Peyer's patch (tissue), 4 donors: ENCODE results near the gene HOXA3. TPM values are rescaled to one million over a fixed set of nuclear protein-coding genes. Genes with fewer than 3 reads are reported as not detected.

ENCODE experiments used
- DNase-seq, 3 donors: peaks; one replicate each; pipeline ENCODE4 v3.0.0-alpha.2; 2017 to 2019
- H3K27ac ChIP-seq, 4 donors: fragments of 200-600 bp; sonication (generic); one replicate each; pipeline ENCODE4 v1.5.1; 2016 to 2019
- H3K27me3 ChIP-seq, 2 donors: fragments of 200-600 bp; sonication (generic); one replicate each; pipeline ENCODE4 v1.5.1; 2019
- H3K36me3 ChIP-seq, 3 donors: fragments of 200-600 bp; sonication (generic); one replicate each; pipeline ENCODE4 v1.5.1; 2016 to 2019
- H3K4me1 ChIP-seq, 4 donors: fragments of 200-600 bp; sonication (generic); one replicate each; pipeline ENCODE4 v1.5.1; 2016 to 2019
- H3K4me3 ChIP-seq, 4 donors: fragments of 200-600 bp; sonication (generic); 1 replicate in 3 of 4; 2 replicates in 1 of 4; pipeline ENCODE4 v1.5.1; 2016 to 2019; ENCODE audit warnings: mild to moderate bottlenecking in 1 of 4
- H3K9me3 ChIP-seq, 4 donors: fragments of 200-600 bp; sonication (generic); one replicate each; pipeline ENCODE4 v1.5.1; 2016 to 2019; ENCODE audit warnings: mild to moderate bottlenecking in 1 of 4
- POLR2A ChIP-seq, 2 donors: fragments of 450-650 bp; IDR thresholded peaks; one replicate each; pipeline ENCODE4 v1.5.1; 2017; ENCODE audit warnings: antibody characterized with exemption in 2 of 2, mild to moderate bottlenecking in 2 of 2, moderate library complexity in 2 of 2
- total RNA-seq, 4 donors: library from RNA; depleted of rRNA; stranded (reverse); fragments of >200 nt; gene quantifications; one replicate each; pipeline ENCODE4 v1.1.0, GENCODE V29; 2016
- TF ChIP-seq, protein P1 (sequence below), 6 experiments: fragments of 450-650 bp in 4 of 6; fragments of 200-600 bp in 2 of 6; sonication (generic) in 1 of 6; IDR thresholded peaks; one replicate each; pipeline ENCODE4 v1.5.1; 2017 to 2019; ENCODE audit warnings: antibody characterized with exemption in 6 of 6, mild to moderate bottlenecking in 3 of 6, moderate library complexity in 1 of 6

Gene HOXA3
- total RNA-seq, 4 donors from 2014 or later: 6.7 to 21.2 (median 13.9) TPM

DNA sequence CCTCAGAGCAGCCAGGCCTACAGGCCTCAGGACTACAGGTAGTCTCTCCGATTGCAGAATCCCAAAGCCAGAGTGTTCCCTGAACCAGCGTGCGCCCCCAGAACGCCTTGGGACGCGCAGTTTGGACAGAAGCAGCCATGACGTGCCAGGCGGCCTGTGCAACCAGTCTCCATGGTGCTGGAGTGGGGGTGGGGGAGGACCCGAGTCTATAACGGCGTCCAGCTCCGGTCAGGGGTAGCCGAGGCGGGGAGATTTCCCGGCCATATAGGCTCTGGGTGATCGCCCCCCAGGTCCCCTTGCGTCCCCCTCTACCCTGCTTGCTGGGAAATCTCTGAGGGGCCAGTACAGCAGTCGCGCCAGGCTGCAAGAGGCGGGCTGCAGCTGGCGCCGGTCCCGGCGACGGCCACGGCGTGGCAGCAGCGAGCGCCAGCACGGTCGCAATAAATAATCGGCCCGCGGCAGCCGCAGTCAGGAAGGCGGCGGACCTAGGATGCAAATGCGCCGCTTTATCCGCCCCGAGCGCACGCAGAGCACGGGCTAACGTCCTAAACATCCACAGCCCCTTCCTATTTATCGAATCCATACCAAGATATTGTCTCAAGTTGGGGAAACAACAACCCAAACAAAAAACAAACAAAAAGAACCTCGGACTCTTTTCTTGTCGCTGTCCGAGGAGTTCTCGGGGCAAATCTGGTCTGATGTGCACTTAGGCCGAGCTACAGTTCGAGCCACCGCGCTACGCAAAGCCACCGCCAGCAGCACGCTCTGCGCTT lies 1.6 kb downstream of the HOXA3 start:
- Histone ChIP-seq H3K4me3 (peak overlapping the region; percentile 42 to 75 (median 54)), H3K27me3 (no peaks in the 10 kb centered on the region), H3K36me3 (no peaks in the 10 kb centered on the region), H3K27ac (peak overlapping the region; percentile 71 to 96 (median 86)), H3K4me1 (peaks cover 0 to 60% (median 16%) of the 10 kb centered on the region in 4 donors), H3K9me3 (no peaks in the 10 kb centered on the region)
- TF ChIP-seq, protein P1, sequence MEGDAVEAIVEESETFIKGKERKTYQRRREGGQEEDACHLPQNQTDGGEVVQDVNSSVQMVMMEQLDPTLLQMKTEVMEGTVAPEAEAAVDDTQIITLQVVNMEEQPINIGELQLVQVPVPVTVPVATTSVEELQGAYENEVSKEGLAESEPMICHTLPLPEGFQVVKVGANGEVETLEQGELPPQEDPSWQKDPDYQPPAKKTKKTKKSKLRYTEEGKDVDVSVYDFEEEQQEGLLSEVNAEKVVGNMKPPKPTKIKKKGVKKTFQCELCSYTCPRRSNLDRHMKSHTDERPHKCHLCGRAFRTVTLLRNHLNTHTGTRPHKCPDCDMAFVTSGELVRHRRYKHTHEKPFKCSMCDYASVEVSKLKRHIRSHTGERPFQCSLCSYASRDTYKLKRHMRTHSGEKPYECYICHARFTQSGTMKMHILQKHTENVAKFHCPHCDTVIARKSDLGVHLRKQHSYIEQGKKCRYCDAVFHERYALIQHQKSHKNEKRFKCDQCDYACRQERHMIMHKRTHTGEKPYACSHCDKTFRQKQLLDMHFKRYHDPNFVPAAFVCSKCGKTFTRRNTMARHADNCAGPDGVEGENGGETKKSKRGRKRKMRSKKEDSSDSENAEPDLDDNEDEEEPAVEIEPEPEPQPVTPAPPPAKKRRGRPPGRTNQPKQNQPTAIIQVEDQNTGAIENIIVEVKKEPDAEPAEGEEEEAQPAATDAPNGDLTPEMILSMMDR (IDR thresholded peaks at IDR 0.05): peak; percentile 59 to 96 (median 92)
- peak; percentile 87 to 96 for TF ChIP-seq POLR2A (IDR thresholded peaks at IDR 0.05)
- DNase-seq: peak; percentile 58 to 90 (median 89)

DNA sequence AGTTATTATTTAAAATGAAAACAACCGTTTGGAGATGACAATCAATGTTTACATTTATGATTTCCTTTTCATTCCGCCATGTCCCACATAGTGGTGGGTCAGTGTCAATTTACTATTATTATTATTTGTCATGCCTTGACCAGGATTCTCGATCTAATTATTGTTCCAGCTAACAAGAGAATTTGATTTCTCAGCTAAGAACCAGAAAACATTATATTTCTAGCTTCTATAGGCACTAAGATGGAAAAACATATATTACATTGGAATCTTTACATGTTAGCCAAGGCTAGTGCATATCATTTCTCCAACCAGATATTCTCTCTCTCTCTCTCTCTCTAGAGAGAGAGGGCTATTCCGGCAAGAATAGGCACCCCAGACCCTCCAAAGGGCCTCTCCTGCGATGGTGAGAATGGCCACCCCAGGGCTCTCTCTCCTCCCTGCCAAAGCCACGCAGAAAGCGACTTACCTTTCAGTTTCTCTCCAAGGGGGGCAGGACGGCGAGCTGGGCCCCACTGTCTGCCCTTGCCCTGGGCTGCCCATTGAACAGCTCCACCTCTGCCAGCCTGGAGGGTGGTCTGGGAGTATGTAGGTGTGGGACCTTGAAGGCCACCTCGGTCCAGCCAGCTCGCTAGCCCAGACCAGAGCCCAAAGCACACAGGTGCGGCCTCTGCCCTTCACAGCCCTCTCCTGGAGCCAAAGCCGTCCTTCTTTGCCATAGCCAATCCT lies 2.4 kb downstream of the HOXA3 start:
- Histone ChIP-seq H3K36me3 (peaks cover 0 to 5% (median 0%) of the 10 kb centered on the region in 3 donors), H3K27me3 (no peaks in the 10 kb centered on the region), H3K4me3 (peak overlapping the region; percentile 42 to 75 (median 54)), H3K4me1 (peaks cover 0 to 54% (median 15%) of the 10 kb centered on the region in 4 donors), H3K9me3 (no peaks in the 10 kb centered on the region), H3K27ac (peak overlapping the region; percentile 71 to 96 (median 86))
- no peak for TF ChIP-seq POLR2A (IDR thresholded peaks at IDR 0.05)
- TF ChIP-seq, protein P1 (IDR thresholded peaks at IDR 0.05): peak in 1 of 6 experiments; percentile 24
- DNase-seq: peak in 1 of 3 donors; percentile 53

DNA sequence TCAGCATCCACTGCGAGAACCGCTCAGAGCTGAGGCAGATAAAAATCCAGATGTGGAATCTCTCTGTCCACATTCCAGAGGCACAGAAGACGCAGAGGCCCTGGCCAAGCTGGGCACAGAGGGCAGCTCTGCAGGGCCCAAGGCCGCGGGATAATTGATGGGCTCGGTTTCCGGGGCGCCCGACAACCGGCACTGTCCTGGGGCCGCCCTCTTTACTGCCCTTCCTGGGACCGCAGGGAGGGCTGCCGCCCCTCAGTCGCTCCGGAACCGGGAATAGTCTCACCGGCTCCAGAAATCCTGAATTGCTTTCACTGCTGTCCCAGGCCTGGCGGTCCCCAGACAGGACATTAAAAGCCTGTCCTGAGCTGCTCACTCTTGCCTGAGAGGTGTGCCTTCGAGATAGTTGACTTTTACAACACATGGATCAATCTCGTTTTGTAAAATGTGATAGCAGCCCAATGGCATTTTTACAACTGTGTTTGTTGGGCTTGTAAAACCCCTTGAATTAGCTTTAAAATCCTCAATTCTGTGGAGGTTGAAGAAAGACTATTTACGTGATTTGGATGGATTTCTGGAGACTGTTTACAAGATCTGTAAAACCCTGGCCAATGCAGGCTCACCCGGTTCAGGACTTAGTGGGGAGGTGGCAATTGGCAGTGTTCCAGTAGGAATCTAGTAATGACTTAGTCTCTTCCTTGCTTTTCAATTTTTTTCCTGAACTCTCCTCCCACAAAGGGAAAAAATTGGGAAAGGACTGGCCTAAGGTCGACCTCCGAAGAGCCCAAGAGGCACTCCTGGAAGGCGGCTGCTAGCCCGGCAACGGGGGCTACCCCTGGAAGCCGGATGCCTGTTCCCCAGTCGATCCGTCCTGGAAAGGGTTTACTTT lies 3.4 kb downstream of the HOXA3 start:
- TF ChIP-seq POLR2A (IDR thresholded peaks at IDR 0.05): peak in 1 of 2 donors; percentile 22
- TF ChIP-seq, protein P1 (IDR thresholded peaks at IDR 0.05): no peak
- no peaks in the 10 kb centered on the region for H3K27me3 ChIP-seq

DNA sequence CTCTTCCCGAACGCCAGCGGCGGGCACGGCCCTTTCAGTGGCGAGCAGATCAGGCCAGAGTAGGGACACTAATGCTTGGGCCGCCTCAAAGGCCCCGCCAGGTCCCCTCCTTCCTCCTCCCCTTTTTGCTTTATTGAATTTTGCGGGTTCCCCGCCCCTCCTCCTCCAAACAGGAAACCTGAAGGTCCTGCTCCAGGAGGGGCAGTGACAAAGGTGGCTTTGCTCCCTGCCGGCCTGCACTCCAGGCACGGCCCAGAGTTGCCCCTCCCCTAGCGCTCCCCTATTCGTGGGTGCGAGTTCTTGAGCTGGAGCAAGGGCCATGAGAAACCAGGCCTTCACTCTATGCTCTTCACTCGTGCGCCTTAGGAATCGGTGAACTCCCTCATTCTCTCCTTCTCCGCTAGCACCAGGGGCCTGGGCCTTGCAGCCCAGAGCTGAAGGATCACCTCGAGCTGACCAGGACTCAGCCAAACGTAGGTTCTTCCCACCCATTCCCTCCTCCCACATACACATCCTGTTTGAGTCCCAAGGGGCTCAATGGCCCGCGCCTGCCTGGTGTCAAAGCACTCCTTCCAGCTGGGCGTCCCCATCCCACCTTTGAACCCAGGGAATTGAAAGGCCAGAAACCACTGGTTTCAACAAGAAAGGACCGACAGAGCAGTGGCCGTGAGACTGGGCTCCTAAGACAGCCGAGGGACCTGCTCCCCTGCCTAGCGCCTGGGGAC lies 4.2 kb downstream of the HOXA3 start:
- DNase-seq: peak in 2 of 3 donors; percentile 72 to 86
- Histone ChIP-seq H3K4me3 (peak overlapping the region; percentile 18 to 75 (median 47)), H3K4me1 (peaks cover 0 to 41% (median 11%) of the 10 kb centered on the region in 4 donors), H3K27ac (peak overlapping the region; percentile 66 to 96 (median 79)), H3K36me3 (peaks cover 0 to 9% (median 0%) of the 10 kb centered on the region in 3 donors), H3K27me3 (no peaks in the 10 kb centered on the region), H3K9me3 (no peaks in the 10 kb centered on the region)
- peak; percentile 55 for TF ChIP-seq POLR2A (IDR thresholded peaks at IDR 0.05)
- TF ChIP-seq, protein P1 (IDR thresholded peaks at IDR 0.05): no peak

More for the DNA sequence above, 3.4 kb downstream of the HOXA3 start:
- H3K36me3 ChIP-seq: peaks cover 0 to 9% (median 0%) of the 10 kb centered on the region in 3 donors
- peak overlapping the region; percentile 66 to 96 (median 79) for H3K27ac ChIP-seq
- H3K4me1 ChIP-seq: peaks cover 0 to 49% (median 11%) of the 10 kb centered on the region in 4 donors
- no peaks in the 10 kb centered on the region for H3K9me3 ChIP-seq
- peak in 2 of 3 donors; percentile 51 to 67 for DNase-seq
- peak overlapping the region; percentile 18 to 75 (median 47) for H3K4me3 ChIP-seq
